ENCODE measurements around the gene YIPF1.
"Not testable (repeated sequence)": the region's sequence is repeated elsewhere in the genome, so short reads cannot be mapped to it uniquely, and the experiment has no call there.

The YIPF1 gene

DNA sequence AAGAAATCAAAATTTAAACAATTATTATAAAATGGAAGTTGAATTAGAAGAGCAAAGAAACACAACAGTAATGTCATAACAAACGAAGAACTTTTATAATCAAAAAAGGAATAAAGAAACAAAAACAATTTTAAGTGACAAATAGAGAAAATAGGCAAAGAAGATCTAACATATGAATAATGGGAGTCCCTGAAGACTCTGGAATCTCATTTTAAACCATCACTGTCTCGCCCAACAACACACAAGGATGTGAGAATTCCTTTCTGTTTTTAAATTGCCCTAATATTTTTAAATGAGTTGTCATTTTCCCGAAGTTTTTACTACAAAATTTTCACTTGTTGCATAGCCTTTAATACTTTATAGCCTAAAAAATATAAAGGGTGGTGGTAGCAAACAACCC lies 47.2 kb downstream of the YIPF1 start:
- no peak for DNase-seq (ENCODE audit: low read depth in 2 of 3, low spot score in 2 of 3)

DNA sequence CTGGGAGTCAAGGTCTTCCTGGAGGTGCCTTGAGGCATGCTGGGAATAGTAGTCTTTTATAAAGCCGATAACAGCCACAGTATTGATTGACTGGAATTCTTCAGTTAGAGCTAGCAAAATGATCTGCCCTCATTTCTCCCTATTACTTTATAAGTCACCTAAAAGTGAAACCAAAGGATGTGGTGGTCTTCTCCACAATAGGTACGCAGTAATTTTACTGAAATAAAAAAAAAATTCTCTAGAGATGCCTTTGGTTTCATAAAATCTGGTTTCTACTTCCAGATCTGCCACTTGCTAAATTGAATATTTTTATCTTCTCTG lies 51.0 kb downstream of the YIPF1 start:
- DNase-seq (ENCODE audit: low read depth in 2 of 3, low spot score in 2 of 3), result no peak

DNA sequence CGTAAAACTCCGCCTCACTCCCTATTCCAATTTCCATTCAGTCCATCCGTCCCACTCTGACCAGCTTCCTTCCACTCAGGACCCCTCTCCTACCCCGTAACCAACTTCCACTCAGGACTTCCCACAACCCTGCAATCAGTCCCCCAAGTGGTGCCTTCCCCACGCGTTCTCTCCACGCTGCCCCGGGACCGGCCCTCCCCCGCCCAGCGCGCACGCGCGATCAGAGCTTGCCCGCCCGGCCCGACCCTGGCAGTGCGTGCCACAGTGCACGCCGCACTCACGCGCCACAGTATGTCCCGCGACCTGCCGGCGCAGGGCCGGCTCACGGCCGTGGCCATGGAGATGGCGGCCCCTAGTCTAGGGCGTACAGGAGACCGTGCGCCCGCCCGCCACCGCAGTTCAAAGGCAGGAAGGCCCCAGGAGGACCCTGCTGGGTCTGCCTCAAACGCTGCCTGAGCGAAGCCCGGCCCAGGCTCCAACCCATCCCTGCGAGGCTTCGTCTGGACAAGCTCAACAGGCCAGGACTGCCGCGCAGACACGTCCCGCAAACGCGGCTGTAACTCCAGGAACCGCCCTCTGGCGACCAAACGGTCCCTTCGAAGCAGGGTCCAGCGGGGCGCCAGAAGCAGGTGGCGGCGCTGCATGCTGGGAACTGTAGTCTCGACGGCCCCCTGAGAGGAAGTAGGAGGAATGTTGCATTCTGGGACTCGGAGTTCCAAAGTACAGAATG lies 51.5 kb downstream of the YIPF1 start, which contains the start of gene NDC1:
NDC1 (minus strand) TSS at position 373 of the 730 bp plus-strand sequence; CDS start at position 338, 35 bp downstream.
- peak; percentile 73 to 81 (median 81) for DNase-seq (ENCODE audit: low read depth in 2 of 3, low spot score in 2 of 3)

DNA sequence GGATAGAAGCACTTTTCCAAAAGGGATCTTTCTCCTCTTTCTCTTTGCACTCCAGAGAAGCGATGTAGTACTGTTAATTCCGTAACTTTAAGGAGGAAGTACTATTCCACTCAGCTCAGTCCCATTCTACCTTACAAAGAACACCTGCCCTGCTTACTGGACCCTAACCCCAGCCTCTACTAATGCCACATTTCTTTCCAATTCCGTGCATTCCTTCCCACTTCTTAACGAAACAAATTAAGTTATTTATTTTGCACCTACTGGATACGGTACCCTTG lies 52.0 kb downstream of the YIPF1 start:
- DNase-seq (ENCODE audit: low read depth in 2 of 3, low spot score in 2 of 3), result no peak

DNA sequence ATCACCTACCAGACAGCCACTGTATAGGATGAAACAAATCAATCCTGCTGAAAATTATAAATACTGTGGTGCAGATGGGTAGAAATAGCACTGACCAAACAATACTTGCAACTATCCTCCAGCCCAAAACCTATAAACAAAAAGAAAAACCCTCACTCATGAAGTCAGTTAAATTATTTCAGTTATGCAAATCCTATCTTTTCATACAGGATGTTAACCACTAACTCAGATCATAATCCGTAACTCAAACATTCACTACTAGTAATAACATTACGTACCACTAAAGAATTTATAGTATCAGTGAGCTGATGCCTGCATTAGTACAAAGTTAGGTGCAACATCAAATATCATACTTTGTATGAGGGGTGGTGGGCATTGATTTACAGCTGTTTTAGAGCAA lies 54.1 kb downstream of the YIPF1 start:
- DNase-seq (ENCODE audit: low read depth in 2 of 3, low spot score in 2 of 3), result no peak

DNA sequence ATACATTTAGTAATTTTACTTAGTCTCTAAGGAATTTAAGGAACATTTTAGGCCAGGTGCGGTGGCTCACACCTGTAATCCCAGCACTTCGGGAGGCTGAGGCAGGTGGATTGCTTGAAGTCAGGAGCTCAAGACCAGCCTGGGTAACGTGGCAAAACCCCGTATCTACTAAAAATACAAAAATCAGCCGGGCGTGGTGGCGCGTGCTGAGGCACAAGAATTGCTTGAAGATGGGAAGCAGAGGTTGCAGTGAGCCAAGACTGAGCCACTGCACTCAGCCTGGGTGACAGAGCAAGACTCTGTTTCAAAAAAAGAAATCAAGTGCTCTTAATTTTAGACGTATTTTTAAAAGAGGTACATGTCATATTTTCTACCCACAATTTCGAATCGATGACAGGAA lies 54.8 kb downstream of the YIPF1 start:
- DNase-seq (ENCODE audit: low read depth in 2 of 3, low spot score in 2 of 3), result no peak

DNA sequence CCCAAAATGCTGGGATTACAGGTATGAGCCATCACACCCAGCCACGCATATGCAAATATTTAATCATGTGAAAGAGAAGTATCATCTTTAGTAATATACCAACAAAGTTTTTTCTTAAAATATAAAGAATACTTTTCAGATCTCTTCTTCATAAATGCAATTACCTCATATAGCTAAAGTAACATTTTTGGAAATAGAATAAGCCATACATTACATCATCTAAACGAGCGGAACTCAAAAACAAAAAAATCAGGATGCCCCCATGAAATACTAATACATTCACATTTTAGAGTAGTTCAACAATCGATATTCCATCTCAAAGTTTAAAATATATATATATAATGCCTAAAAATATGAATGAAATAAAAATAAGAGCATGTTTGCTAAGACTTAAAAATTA lies 56.2 kb downstream of the YIPF1 start:
- no peak for DNase-seq (ENCODE audit: low read depth in 2 of 3, low spot score in 2 of 3)

DNA sequence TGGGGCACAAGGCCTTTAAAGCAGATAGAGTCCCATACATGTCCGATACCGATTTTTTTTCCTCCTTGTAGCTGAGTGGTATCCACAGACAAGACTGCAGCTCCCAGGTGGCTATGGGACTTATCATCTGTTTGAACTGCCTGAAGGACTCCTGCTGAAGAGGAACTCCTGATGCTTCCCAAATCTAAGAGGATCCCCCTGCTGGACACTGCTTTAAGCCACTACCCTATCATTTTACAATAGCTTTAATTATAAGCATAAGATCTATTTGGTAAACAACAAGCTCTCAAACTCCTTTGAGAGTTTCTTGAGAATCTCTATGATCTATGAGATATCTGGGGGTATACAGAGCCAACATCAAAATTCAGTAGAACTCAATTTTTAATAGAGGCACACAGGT lies 63.2 kb downstream of the YIPF1 start:
- DNase-seq (ENCODE audit: low read depth in 2 of 3, low spot score in 2 of 3), result no peak

DNA sequence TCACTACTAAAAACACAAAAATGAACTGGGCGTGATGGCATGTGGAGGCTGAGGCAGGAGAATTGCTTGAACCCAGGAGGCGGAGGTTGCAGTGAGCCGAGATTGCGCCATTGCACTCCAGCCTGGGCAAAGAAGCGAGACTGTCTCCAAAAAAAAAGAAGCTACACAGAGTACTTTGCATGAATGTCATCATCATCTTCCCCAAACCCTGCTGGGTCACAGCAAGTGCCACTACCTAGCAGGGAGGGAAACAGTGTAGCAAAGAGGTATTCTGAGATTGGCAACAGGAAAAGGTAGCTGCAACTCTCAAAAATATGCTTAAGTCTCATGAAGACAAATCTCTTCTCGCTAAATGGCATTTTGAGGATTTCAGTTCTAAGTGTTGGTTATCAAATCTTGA lies 64.3 kb downstream of the YIPF1 start:
- no peak for DNase-seq (ENCODE audit: low read depth in 2 of 3, low spot score in 2 of 3)

DNA sequence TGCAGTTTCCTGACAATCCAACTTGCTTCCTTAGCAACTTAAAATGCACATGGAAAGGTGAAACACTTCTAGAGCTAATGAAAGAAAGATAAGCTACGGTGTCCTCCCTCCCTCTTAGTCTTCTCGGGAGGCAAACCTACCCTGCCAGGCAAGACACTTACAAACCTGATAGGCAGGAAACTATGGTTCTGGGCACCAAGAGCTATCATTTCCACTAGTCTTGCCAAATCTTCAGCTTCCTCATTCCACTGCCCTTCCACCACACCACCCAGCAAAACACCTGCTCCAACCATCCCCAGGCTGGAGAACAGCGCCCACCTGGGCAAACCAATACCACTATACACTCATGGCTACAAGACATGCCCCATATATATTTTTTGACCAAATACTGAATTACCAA lies 66.7 kb downstream of the YIPF1 start:
- no peak for DNase-seq (ENCODE audit: low read depth in 2 of 3, low spot score in 2 of 3)

DNA sequence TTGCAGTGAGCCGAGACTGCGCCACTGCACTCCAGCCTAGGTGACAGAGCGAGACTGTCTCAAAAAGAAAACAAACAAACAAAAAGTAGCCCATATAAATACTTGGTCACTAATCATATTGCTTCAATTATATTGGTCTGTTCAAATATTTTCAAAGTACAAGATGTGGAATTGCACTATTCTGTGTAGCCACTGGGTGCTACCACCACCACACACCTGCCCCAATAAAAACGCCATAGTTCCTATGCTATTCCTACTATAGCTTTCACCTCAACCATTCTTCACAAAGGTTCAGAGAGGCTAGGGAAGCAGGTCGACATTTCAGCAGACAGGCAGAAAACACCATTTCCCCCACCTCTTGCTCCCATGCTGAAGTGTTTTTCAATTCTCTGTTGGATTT lies 68.2 kb downstream of the YIPF1 start:
- DNase-seq (ENCODE audit: low read depth in 2 of 3, low spot score in 2 of 3), result no peak

DNA sequence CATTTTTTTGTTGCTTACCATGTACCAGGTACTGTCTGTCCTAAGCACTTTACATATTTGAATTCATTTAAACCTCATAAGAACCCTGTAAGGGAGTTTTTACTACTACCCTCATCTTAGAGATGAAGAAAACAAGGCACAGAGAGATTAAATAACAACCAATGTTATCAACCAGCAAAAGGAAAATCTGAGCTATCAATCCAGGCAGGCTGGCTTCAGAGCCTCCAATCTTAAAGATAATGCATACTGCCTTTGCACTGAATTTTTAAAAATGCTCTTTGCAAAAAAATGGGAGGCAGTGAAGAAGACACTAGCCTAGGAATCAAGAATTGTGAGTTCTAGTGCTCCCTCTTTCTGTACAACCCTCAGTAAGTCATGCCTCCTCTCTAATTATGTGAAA lies 70.2 kb downstream of the YIPF1 start:
- DNase-seq (ENCODE audit: low read depth in 2 of 3, low spot score in 2 of 3), result no peak

DNA sequence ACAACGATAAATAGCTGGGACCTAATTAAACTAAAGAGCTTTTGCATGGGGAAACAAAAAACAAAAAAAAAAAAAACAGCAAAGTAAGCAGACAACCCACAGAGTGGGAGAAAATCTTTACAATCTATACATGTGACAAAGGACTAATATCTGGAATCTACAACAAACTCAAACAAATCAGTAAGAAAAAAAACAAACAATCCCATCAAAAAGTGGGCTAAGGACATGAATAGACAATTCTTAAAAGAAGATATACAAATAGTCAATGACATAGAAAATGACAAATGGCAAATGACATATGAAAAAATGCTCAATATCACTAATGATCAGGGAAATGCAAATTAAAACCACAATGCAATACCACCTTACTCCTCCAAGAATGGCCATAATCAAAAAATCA lies 73.0 kb downstream of the YIPF1 start:
- not testable (repeated sequence) for DNase-seq (ENCODE audit: low read depth in 2 of 3, low spot score in 2 of 3)

DNA sequence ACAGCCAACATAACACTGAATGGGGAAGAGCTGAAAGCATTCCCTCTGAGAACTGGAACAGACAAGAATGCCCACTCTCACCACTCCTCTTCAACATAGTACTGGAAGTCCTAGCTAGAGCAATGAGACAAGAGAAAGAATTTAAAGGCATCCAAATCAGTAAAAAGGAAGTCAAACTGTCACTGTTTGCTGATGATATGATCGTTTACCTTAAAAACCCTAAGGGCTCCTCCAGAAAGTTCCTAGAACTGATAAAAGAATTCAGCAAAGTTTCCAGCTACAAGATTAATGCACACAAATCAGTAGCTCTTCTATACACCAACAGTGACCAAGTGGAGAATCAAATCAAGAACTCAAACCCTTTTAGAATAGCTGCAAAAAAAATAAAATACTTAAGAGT lies 74.1 kb downstream of the YIPF1 start:
- DNase-seq (ENCODE audit: low read depth in 2 of 3, low spot score in 2 of 3), result not testable (repeated sequence)

DNA sequence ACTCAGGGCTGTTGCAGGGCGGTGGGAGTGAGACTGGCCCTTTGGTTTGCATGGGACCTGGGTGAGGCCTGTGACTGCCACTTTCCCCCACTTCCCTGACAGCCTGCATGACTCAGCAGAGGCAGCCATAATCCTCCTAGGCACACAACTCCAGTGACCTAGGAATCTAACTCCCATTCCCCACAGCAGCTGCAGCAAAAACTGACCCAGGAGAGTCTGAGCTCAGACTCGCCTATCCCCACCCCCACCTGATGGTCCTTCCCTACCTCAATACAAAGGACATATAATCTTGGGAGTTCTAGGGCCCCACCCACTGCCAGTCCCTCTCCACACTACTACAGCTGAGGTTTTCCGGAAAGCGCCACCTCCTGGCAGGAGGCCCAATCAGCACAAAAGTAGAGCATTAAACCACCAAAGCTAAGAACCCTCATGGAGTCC lies 78.2 kb downstream of the YIPF1 start:
- no peak for DNase-seq (ENCODE audit: low read depth in 2 of 3, low spot score in 2 of 3)

DNA sequence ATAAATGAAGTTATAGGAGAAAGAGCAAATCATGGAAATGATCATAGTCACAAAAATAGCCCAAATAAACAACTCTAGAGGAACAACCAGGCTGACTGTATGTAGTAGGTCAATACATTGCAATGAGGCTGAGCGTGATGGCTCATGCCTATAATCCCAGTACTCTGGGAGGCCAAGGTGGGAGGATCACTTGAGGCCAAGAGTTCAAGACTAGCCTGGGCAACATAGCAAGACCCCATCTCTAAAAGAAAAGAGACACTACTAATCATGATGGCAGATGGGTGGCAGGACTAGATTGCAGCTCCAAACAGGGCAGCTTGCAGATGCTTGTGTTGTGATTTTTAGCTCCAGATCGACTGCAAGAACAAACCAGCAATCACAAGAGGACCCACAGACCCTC lies 79.1 kb downstream of the YIPF1 start:
- no peak for DNase-seq (ENCODE audit: low read depth in 2 of 3, low spot score in 2 of 3)

DNA sequence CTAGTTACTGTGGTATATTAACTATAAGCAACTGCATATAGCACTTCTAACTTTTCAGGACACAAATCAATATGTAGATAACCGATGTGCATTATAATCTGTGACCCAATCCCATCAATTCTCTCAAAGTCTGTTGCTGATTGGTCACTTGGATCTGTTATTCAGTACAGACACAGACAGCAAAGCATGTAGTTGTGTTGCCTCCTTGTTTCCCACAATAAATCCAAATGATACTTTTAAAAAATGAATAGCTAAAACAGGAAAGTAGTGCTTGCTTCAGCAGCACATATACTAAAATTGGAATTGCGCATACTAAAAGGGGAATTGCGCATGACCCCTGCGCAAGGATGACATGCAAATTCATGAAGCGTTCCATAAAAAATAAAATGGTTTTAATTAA lies 79.6 kb downstream of the YIPF1 start:
- no peak for DNase-seq (ENCODE audit: low read depth in 2 of 3, low spot score in 2 of 3)

DNA sequence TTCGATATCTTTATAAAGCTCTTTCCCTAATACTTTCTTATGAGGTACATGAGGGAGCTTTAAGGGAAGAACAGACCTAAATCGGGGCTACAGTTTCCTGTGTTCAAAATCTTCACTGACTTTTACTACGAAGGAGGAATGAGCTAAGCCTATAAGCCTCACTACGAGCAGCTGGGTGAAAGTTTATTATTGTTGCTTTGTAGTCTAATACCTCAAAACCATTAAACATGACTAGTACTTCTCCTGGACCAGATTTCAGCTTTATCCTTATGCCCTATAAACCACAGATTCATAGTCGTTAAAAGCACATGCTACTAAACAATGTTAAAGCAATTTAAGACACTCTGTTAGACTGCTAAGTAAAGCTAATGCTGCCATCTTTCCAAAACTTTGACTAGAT lies 81.7 kb downstream of the YIPF1 start:
- no peak for DNase-seq (ENCODE audit: low read depth in 2 of 3, low spot score in 2 of 3)

DNA sequence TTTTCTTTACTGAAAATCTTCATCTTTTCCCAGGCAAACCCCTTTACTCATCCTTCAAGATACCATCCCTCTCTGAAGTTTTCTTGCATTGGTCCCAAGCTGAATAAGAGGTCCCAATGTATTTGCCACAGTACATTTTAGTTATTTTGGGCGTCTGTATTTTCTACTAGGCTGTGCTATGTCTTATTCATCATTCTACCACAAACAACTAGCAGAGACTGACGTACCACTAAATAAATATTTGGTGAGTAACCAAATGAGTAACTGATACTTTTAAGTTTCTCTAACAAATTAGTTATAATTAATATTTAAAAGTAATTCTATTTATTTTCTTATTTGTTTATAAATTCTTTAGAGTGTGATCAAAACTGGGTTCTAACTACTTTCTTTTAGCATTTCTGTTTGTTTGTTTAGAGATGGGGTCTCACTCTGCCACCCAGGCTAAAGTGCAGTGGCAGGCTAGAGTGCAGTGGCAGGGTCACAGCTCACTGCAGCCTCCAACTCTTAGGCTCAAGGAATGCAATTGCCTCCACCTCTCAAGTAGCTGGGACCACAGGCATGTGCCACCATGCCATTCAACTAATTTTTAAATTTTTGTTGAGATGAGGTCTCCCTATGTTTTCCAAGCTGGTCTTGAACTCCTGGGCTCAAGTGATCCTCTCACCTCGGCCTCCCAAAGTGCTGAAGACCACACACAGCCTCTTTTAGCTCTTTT lies 84.6 kb downstream of the YIPF1 start:
- no peak for DNase-seq (ENCODE audit: low read depth in 2 of 3, low spot score in 2 of 3)

DNA sequence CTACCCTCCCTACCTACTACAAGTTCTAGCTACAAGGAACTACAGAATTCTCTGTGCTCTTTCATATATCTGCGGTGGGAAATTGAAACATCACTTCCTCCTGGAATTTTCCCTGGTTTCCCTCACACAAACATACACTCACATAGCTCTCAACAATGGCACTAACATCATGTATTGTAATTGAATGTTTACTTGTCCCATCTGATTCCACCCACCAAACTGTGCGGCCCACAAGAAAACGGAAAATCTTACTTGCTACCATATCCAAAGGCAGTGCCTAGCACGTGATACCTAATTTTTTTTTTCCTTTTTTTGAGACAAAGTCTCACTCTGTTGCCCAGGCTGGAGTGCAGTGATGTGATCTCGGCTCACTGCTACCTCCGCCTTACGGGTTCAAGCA lies 85.4 kb downstream of the YIPF1 start:
- DNase-seq (ENCODE audit: low read depth in 2 of 3, low spot score in 2 of 3), result no peak
